CD4-positive, alpha-beta T cell treated with Interleukin-6 for 4 hours (primary cell): ENCODE measurements around the gene MX2.
A peak's percentile ranks its signal among the peaks of the same experiment; 100 is the strongest.
"Not testable (repeated sequence)": the region's sequence is repeated elsewhere in the genome, so short reads cannot be mapped to it uniquely, and the experiment has no call there.

Experiments
- DNase-seq: peaks from one replicate; pipeline ENCODE4 v3.0.0-alpha.2; 2020; ENCODE audit warnings: mixed read lengths

The MX2 gene

DNA sequence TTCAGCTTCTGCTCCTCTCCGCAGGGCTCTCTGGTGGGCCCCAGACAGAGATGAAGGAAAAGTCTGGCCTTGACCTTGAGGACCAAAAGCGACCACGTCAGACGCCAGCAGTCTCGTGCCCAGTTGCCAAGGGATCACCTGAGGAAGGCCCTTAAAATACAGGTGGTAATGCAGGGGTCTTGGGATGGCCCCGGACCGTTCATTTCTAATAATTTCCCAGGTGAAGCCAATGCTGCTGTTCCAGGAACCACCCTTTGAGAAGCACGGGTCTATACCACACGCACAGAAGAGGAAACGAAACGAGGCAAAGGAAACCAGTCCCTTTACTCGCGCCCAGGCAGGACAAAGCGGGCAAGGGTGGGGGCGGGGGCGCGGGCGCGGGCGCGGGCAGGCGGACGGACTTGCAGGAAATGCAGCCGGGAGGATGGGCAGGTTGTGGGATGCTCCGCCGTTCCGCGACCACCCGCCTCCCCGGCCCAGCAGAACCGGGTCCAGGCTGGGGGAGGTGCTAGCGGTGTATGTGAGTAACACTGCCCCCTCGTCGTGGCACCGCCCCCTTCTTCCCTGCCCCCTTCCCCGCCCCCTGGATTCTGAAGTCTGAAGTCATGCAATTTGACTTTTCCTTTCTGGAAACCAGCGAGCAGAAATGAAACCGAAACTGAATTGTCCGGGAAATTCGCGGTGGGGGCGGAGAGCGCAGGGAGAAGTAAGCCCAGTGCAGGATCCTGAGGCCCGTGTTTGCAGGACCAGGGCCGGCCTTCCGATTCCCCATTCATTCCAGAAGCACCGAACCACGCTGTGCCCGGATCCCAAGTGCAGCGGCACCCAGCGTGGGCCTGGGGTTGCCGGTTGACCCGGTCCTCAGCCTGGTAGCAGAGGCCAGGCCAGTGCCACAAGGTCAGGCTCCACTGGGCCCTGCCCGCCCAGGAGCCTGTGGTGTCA is 58.4 kb downstream of the MX2 start:
- DNase-seq, result peak; percentile 76

DNA sequence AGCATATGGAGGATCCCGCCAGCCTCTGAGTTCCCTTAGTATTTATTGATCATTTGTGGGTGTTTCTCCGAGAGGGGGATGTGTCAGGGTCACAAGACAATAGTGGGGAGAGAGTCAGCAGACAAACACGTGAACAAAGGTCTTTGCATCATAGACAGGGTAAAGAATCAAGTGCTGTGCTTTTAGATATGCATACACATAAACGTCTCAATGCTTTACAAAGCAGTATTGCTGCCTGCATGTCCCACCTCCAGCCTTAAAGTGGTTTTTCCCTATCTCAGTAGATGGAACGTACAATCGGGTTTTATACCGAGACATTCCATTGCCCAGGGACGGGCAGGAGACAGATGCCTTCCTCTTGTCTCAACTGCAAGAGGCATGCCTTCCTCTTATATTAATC is 59.2 kb downstream of the MX2 start:
- not testable (repeated sequence) for DNase-seq

DNA sequence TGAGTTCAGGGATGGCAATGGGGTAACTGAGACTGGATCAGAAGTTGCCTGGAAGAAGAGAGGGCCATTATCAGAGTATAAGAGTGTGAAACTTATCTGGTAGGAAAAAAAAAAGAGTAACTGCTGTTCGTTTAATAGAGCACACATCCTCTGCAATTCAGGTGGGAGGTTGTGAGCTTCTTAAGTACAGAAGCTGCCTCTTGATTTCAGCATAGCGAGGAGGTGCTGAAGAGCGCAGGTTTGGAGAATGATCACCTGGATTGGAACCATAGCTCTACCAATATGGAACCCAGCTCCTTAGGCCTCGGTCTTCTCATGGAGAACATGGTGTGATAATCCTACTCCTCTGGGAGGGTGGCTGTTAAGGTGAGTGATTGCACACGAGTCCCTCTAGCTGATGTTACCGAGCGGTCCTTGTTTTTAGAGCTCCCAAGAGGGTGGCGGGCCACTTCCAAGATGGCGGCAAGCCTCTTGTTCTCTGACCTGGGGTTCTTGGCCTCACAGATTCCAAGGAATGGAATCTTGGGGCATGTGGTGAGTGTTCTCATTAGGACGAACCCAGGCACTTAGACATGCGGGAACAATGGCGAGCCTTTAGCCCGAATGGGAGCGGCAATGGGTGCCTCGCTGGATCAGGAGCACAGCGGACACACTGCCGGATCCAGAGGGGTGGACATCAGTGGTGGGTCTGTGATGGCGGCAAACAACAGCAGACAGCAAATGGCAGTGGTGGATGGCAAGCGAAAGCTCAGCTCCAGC is 60.9 kb downstream of the MX2 start:
- DNase-seq, result no peak

DNA sequence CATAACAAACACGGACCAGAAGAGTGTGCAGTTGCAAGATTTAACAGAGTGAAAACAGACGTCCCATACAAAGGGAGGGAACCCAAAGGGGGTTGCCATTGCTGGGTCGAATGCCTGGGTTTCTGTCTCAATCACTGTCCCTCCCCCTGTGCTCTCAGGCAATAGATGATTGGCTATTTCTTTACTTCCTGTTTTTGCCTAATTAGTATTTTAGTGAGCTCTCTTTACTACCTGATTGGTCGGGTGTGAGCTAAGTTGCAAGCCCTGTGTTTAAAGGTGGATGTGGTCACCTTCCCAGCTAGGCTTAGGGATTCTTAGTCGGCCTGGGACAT is 61.4 kb downstream of the MX2 start:
- DNase-seq, result not testable (repeated sequence)

DNA sequence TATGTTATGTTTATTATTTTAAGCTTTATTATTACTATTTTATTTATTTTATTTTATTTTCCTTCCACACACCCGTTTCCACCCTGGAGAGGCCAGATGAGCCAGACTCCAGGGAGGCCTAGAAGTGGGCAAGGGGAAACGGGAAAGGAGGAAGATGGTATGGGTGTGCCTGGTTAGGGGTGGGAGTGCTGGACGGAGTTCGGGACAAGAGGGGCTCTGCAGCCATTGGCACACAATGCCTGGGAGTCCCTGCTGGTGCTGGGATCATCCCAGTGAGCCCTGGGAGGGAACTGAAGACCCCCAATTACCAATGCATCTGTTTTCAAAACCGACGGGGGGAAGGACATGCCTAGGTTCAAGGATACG is 63.7 kb downstream of the MX2 start:
- DNase-seq, result no peak

DNA sequence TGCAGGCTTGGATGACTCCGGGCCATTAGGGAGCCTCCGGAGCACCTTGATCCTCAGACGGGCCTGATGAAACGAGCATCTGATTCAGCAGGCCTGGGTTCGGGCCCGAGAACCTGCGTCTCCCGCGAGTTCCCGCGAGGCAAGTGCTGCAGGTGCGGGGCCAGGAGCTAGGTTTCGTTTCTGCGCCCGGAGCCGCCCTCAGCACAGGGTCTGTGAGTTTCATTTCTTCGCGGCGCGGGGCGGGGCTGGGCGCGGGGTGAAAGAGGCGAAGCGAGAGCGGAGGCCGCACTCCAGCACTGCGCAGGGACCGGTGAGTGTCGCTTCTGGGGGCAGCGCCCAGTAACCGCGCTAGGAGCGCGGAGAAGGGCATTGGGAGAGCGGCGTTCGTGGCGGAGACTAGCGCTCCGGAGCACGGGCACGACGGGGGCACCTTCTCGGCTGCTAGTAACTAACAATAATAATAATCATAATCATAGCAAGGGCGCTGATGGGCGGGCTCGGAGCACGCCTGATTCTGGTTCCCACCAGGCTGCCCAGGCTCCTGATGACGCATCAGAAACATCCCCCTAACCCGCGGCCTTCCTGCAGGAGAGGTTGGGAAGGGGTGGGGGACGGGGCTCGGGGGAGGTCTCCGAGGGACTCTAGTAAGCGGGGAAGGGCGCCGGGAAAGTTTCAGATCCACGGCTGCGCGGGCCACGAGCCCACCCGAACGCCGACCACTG is 64.3 kb downstream of the MX2 start, which contains the start of gene MX1:
MX1 (plus strand) TSS at position 286 of the 722 bp plus-strand sequence. CDS start 5,832 bp downstream, outside the sequence.
- peak; percentile 92 for DNase-seq

DNA sequence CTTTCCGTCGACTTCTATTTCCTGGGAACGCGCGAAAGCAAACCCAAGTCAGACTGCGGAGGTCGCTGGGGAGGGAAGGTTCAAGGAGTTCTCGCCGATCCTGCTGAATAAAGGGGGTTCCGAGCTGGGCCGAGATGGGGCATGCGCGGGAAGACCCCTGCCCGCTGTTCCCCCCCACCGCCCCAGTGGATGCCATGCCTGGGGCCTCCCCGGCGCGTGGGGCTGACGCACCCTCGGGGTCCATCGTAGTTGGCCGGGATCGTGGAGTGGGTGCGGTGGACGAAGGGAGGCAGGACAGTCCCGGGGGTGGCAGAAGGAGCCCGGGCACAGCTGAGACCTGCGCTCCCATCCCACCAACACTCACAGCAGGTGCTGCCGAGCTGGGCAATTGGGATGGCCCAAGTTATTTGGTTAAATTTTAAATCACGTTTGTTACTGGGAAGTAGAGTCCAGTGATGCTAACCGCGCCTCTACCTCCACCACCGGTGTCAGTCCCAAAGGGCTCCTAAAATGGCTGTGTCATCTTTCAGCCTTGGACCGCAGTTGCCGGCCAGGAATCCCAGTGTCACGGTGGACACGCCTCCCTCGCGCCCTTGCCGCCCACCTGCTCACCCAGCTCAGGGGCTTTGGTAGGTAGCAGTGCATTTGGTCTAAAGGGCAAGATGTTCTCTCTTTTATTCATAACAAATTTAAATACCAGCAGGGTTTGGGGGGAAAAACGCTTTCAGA is 65.0 kb downstream of the MX2 start:
- DNase-seq, result peak; percentile 24

DNA sequence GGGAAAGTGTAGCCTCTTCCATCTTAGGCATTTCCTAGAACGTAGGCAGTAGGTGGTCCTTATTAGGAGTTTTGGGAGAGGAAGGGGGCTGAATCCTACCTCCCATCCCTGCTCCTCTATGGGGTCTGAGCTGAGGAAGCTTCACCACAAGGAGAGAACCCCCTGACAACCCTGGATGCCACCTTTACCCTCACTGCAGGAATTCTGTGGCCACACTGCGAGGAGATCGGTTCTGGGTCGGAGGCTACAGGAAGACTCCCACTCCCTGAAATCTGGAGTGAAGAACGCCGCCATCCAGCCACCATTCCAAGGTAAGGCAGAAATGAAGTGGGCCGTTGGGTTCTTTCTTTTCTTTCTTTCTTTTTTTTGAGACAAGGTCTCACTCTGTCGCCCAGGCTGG is 65.7 kb downstream of the MX2 start:
- DNase-seq, result no peak

DNA sequence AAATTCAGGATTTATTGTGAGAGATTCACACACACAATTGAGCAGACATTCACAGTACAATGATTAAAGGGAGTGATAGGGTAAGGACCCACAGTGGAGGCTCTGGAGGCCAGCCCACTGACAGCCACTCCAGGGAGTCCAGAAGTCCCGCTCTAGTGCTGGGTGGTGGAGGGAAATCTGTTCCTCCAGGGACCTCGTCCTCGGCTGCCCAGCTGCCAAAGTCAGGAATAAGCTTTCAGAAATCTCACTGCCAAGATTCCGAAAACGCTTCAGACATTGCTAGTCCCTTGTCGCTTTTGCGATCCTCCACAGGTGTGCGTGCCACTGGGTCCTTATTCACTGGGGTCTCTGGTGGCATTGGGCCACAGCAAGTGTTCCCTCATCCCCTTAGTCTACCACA is 66.5 kb downstream of the MX2 start:
- DNase-seq, result no peak

DNA sequence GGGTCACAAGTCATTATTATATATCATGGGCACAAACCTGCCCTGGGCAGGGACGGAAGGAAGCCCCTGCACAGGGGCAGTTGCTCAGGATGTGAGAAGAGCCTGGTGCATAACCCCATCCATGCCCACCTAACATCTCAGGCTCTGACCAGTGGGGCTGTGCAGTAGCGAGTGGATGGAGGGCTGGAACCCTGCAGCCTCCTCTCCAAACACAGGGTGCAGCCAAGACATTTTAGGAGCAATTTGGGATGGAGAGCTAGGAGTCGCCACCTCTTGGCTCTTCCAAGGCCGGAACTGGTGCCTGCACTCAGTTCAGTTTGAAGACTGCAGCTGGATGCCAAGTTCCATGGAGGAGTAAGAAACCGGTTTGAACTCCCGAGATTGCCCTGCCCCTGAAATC is 67.0 kb downstream of the MX2 start:
- DNase-seq, result no peak

DNA sequence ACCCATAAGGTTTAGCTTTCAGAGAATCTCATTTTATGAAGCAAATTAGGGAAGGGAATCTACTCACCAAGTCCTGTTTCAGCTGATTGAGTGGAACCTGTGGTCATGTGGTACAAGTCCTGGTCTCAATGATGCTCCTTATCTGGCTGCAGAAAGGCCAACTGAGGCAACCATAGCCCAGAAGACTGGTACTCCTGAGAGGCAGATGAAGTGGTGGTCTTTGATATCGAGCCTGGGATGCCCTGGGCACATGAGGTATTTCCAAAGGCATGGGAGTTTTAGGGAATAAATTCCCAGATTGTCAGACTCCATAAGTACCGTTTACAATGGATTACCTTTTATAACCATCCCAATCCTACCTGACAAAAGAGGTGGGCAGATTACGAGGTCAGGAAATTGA is 67.5 kb downstream of the MX2 start:
- no peak for DNase-seq

DNA sequence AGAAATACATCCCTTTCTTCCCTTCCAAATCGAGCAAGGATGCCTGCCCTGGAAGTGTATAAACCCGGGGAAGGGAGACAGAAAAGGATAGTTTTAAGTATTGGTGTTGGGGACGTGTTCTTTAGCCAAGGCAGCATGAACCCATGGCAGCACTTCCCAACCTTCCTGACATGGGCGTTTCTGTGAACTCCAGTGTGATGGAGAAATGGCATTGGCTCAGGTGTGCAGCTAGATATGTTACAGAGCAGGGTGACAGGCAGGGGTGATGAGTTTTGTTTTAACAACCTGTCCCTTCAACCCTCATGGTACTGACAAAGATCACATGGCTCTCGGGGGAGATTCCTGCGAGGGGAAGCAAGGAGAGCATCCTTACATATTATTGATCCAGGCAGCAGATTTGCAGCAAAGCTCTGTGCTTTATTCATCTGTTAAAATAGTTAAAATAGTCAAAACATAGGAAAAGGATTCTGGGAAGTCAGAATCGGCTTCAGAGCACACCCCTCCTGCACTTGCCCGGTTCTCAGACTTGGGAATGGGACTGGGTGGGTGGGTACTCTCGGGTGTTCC is 68.2 kb downstream of the MX2 start:
- DNase-seq, result no peak

DNA sequence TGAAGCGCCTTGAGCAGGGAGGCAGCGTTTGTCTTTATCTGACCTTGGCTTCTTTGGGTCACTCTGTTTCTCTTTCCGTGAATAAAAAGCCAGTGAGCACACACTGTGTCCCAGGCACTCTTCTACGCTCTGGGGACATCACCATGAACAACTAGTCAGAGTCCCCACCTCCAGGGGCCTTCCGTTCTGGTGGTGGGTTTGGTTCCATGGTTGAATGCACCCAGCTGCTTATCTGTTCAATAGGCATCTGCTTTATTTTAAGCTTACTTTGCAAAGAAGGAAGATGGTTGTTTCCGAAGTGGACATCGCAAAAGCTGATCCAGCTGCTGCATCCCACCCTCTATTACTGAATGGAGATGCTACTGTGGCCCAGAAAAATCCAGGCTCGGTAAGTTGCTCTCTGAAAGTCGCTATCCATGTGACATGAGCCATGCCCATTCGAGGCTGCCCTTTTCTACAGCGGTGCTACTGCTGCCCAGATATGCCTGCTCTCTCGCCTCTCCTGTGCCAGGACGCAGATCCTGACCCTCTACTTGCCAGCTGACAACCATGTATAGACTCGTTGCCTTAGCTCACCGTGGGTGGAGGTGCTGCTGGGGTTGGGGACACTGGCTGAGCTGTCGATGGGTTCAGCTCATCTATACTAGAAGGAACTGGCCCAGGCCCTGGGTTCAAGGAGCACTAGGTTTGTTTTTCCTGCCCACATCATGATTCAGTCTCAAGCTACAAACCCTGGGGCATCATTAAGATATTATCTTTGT is 70.1 kb downstream of the MX2 start:
- DNase-seq, result no peak

DNA sequence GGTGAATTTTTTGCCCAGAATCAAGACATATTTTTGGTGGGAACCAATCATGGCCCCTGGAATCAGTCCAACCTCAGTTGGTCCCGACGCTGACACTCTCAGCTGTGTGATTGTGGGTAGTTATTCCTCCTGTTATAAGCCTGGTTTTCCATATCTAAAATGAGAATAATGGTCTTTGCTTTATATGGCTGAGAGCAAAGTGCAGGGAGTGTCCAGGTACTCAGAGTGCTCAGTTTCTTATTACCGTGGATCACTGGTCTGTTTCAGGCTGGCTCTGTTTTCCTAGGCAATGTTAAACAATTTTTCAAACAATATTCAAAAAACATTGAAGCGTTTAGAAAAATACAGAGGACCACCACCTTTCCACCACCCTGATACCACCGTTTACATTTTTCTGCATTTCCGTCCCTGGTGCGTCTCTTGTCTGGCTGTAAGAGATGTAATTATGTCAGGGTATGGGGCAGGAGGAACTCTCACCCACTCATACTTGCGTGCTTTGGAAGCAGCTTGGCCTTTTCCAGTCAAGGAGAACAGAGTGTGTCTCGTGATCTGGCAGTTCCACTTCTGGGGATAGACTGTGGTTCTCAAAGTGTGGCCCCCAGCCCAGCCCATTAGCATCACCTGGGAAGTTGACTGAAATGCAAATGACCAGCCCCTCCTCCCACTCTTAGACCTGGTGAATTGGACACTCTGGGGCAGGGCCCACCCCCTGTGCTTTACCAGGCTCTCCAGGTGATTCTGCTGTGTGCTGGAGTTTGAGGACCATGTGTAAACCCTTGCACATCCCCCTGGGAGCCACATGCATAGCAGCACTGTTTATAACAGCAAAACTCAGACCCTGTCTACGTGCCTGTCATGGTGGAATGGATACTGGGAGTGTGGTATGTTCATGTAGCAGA is 71.0 kb downstream of the MX2 start:
- no peak for DNase-seq

DNA sequence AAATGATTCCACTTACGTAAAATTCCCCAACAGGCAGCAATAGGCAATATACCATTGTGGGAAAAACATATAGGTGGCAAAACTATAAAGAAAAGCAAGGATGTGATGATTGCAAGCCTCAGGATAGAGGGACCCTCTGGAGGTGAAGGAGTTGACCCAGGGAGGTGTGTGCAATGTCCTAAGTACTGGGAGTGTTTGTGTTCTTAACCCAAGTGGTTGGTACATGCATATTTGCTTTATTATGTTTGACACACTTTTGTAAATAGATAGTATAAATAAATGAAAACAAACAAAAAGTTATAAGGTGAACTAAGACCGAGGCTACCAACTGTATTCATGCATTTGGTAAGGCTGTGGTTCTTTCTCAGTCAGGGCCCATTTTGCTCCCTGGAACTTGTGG is 71.7 kb downstream of the MX2 start:
- DNase-seq, result no peak

DNA sequence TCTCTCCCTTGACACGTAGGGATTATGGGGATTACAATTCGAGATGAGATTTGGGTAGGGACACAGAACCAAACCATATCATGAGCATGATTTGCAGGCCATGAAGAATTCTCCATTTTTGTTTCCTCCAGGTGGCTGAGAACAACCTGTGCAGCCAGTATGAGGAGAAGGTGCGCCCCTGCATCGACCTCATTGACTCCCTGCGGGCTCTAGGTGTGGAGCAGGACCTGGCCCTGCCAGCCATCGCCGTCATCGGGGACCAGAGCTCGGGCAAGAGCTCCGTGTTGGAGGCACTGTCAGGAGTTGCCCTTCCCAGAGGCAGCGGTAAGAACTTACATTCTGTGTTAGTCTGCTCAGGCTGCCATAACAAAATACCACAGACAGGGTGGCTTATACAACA is 73.9 kb downstream of the MX2 start:
- no peak for DNase-seq

DNA sequence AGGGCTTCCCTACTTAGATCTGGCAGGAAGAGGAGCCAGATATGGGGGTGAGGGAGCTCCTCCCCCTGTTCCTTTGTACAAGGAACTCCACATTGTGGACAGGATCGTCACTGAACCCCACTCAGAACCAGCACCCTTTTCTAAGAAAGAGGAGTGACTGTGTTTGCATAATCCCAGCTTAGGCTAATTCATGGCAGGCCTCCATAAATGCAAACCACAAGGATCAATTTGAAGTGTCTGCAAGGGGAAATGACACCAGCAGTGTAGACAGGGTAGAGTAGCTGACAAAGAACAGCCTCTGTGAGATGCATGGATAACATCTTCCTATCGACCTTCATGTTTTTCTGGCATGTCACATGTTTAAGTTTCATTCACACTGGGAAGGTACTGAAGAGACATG is 75.9 kb downstream of the MX2 start:
- no peak for DNase-seq

DNA sequence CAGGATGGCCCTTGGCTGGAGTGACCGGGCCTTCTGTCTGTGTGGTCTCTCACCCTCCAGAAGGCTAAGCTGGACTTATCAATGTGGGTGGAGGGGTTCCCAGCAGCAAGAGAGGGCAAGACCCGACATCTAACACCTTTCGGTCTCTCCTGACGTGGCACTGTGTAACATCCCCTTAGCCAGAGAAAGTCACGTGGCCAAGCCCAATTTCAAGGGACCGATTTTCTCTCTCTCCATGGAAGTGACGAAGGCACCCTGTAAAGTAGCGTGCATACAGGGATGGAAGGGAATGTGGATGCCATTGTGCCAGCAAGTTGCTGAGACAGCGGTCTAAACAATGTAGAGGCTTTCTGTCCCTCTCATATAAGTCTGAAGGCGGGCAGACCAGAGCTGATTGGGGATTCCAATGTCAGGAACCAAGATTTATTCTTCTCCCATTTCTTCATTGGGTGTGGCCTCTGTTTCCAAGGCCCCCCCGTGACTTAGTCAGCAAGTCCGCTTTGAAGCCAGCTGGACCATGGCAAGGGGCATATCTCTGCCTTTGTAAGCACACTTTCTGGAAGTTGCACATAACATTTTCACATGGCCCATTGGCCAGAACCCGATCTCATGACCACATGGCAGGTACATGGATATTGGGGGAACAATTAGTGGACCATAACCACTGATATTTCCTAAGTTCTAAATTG is 76.7 kb downstream of the MX2 start:
- no peak for DNase-seq

DNA sequence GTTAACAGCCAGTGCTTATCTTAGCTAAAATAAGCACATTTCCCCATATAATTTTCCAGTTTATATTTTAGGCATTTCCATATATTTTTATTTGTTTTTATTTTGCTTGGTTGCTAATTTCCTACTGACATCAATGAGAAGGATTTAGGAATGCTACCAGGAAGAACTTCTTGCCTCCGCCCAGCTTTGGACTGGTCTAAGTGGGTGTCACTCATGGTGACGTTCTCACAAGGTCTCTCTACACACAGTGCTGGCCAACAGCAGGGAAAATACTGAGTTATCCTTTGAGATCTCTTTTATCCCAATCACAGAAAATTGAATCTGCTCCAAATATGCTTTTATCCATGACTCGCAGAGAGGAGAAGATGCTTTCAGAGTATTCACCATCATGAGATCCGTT is 77.4 kb downstream of the MX2 start:
- DNase-seq, result no peak

DNA sequence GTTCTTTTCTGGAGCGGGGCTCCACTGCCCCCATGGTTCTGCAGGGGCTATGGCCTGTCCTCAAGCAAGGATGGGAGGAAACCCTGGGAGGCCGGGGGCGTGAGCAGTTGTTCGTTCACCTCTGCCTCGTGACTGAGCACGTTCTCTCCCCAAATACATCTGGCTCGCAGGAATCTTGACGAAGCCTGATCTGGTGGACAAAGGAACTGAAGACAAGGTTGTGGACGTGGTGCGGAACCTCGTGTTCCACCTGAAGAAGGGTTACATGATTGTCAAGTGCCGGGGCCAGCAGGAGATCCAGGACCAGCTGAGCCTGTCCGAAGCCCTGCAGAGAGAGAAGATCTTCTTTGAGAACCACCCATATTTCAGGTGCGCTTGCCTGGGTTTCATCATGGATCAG is 79.7 kb downstream of the MX2 start:
- DNase-seq, result no peak
